Natural killer cell treated with Interleukin-12 subunit alpha and Interleukin-12 subunit beta and Interleukin-15 and Interleukin-18, amount 100 ng/mL, for 72 hours (primary cell): Measurements from ENCODE around the gene PRKG1. TPM values are rescaled to one million over a fixed set of nuclear protein-coding genes. Genes with fewer than 3 reads are reported as not detected.

ENCODE experiments used
- ATAC-seq, 2 donors: fragments of 150-1000 bp; cut with Tn5 transposase in 1 of 2; sonication (Bioruptor Pico), chemical (Tn5 transposase) in 1 of 2; 2 replicates each; pipeline ENCODE4 v1.10.0; 2021
- DNase-seq: peaks from one replicate; pipeline ENCODE4 v3.0.0; 2022; ENCODE audit warnings: low spot score
- H3K27ac Mint-ChIP-seq, 2 donors: 1 replicate in 1 of 2; 2 replicates in 1 of 2; pipeline ENCODE4 v1.8.0; 2022; ENCODE audit warnings: mixed read lengths in 2 of 2, mild to moderate bottlenecking in 1 of 2, moderate library complexity in 1 of 2
- H3K27me3 Mint-ChIP-seq, 2 donors: 1 replicate in 1 of 2; 2 replicates in 1 of 2; pipeline ENCODE4 v1.8.0; 2022; ENCODE audit warnings: mixed read lengths in 2 of 2
- H3K36me3 Mint-ChIP-seq: one replicate; pipeline ENCODE4 v1.8.0; 2022; ENCODE audit warnings: mixed read lengths
- H3K4me1 Mint-ChIP-seq, 2 donors: 1 replicate in 1 of 2; 2 replicates in 1 of 2; pipeline ENCODE4 v1.8.0; 2022; ENCODE audit warnings: low read depth in 2 of 2, mixed read lengths in 2 of 2, mild to moderate bottlenecking in 1 of 2
- H3K4me3 Mint-ChIP-seq: one replicate; pipeline ENCODE4 v1.8.0; 2022; ENCODE audit warnings: mixed read lengths
- H3K9me3 Mint-ChIP-seq: 2 replicates; pipeline ENCODE4 v1.8.0; 2022; ENCODE audit warnings: mixed read lengths
- total RNA-seq, 2 donors: library from RNA; stranded (reverse); gene quantifications; one replicate each; pipeline ENCODE4 v1.2.3, GENCODE V29; 2022

The PRKG1 gene
- total RNA-seq, 2 donors from 2014 or later = 0.10 TPM; not detected in 1

DNA sequence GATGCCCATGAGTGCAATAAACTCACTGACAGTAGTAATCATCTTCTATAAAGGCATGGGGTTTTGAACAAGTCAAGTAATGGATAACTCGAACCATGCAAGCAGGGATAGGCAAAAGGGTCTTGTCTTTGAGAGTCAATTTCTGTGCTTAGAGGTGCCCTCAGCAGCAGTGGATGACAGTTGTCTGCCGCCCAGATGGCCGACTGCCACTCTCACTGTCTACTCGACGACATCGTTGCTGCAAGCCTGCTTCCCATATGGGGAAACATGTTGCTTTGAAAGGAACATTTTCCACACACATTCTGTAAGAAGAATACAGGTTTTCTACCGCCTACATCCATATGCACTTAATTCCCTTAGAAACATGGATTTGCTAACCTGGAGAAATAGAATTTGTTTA is 1003.5 kb downstream of the PRKG1 start:
- no peak for ATAC-seq
- no peaks in the 10 kb centered on the region for H3K36me3 Mint-ChIP-seq
- no peaks in the 10 kb centered on the region for H3K9me3 Mint-ChIP-seq
- H3K4me1 Mint-ChIP-seq = no peaks in the 10 kb centered on the region
- H3K27ac Mint-ChIP-seq = no peak overlapping the region
- no peaks in the 10 kb centered on the region for H3K27me3 Mint-ChIP-seq
- no peak for DNase-seq
- H3K4me3 Mint-ChIP-seq = no peak overlapping the region

DNA sequence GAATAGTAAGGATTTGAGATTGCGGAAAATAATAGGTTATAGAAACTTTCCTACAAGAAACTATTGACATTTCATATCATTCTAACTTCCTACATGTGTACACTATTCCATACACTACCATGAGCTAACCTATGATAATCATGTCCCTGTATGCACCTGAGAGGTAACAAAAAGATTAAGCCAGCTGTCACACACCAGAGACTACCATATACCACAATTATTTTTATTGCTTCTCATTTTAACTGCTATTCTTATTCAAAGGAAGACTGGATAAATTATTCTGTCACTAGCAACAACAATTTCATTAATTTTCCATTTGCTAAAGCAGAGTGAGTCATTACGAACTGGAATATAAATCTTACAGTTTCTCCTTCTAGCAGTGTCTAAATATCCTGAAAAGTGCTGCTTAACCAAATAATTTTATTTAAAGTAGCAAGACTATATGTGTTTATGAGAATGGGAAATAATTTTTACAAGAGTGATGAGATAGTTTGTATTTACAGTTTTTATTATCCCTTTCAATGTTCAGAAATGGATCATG is 1004.2 kb downstream of the PRKG1 start:
- no peak overlapping the region for H3K27ac Mint-ChIP-seq
- no peaks in the 10 kb centered on the region for H3K9me3 Mint-ChIP-seq
- H3K4me3 Mint-ChIP-seq = no peak overlapping the region
- DNase-seq = no peak
- no peaks in the 10 kb centered on the region for H3K36me3 Mint-ChIP-seq
- H3K27me3 Mint-ChIP-seq = no peaks in the 10 kb centered on the region
- no peak for ATAC-seq
- H3K4me1 Mint-ChIP-seq = no peaks in the 10 kb centered on the region

DNA sequence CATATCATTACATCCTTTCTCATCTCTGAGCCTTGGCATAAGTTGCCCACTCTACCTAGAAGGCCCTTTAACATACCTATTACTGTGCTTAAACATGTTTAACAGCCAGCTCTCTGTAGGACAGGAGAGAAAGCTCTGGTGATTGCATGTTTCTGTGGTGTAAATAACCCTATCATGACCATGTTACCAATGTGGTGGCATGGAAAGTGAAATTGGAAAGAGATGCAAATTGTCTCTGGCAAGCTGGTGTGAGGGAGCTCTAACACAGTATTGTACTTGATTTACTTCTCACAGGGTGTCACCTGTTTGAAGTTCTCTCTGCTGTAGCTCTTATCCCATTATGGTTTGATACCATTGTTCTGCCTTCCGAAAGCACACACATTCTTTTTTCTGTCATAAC is 1008.0 kb downstream of the PRKG1 start:
- no peak overlapping the region for H3K4me3 Mint-ChIP-seq
- ATAC-seq (no peak), DNase-seq (no peak)
- no peaks in the 10 kb centered on the region for H3K27me3 Mint-ChIP-seq
- H3K27ac Mint-ChIP-seq = no peak overlapping the region
- H3K4me1 Mint-ChIP-seq = no peaks in the 10 kb centered on the region
- no peaks in the 10 kb centered on the region for H3K36me3 Mint-ChIP-seq
- no peaks in the 10 kb centered on the region for H3K9me3 Mint-ChIP-seq

DNA sequence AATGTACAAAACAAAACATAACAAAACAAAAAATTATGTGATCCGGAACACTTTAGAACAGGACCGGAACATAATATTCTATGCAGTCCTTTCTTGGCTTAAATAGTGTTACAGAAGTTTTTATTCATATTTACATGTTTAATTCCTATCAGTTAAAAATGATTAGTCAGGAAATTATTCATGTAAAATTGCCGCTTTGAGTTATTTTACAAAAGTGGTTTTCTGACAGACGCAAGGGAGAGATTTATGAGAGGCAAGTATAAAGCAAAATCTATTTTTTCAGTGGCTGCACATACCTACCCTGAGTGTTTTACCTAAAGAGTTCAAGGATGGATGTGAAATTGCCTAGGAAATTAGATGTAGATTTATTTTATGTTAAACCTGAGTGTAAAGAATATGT is 1009.1 kb downstream of the PRKG1 start:
- H3K27ac Mint-ChIP-seq = no peak overlapping the region
- no peaks in the 10 kb centered on the region for H3K27me3 Mint-ChIP-seq
- no peak for DNase-seq
- no peaks in the 10 kb centered on the region for H3K4me1 Mint-ChIP-seq
- no peak for ATAC-seq
- H3K9me3 Mint-ChIP-seq = no peaks in the 10 kb centered on the region
- H3K4me3 Mint-ChIP-seq = no peak overlapping the region
- H3K36me3 Mint-ChIP-seq = no peaks in the 10 kb centered on the region

DNA sequence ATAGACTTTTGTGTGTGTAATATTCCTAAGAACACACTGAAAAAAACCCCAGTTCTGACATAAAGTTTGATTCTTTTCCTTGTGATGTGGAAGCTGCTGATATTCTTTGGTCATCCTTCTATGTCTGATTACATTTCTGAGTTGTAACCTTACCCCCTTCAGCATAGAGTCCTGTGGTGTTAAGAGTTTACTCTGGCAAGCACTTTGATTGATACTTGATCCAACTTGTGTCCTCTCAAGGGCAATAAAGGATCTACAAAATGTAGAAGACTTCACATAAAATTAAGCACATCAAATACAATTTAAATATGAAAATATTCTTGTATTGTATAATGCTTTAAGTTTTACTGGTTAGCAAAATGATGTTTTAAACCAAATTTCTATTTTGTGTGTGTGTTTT is 1018.1 kb downstream of the PRKG1 start:
- Mint-ChIP-seq H3K4me3 (no peak overlapping the region), H3K36me3 (no peaks in the 10 kb centered on the region), H3K4me1 (no peaks in the 10 kb centered on the region), H3K9me3 (no peaks in the 10 kb centered on the region), H3K27ac (no peak overlapping the region), H3K27me3 (no peaks in the 10 kb centered on the region)
- ATAC-seq (no peak), DNase-seq (no peak)

DNA sequence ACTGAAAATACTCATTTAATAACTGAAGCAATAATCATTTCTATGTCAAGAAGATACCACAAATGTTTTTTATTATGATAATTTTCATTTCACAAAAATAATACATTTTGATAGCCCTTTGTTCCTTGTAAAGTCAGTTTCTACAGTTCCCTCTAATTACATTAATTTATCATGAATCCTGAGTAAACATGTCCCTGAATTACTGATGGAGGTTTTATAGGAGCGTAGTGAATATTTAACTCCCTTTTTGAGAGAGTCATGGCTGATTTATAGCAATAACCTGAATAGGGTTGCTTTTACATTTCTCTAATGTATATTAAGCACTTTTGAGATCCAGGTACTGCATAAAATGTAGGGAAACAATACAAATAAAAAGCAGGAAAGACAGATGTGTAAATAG is 1023.8 kb downstream of the PRKG1 start:
- H3K4me1 Mint-ChIP-seq = no peaks in the 10 kb centered on the region
- no peak for ATAC-seq
- H3K4me3 Mint-ChIP-seq = no peak overlapping the region
- H3K27ac Mint-ChIP-seq = no peak overlapping the region
- H3K36me3 Mint-ChIP-seq = no peaks in the 10 kb centered on the region
- no peak for DNase-seq
- H3K9me3 Mint-ChIP-seq = no peaks in the 10 kb centered on the region
- no peaks in the 10 kb centered on the region for H3K27me3 Mint-ChIP-seq

DNA sequence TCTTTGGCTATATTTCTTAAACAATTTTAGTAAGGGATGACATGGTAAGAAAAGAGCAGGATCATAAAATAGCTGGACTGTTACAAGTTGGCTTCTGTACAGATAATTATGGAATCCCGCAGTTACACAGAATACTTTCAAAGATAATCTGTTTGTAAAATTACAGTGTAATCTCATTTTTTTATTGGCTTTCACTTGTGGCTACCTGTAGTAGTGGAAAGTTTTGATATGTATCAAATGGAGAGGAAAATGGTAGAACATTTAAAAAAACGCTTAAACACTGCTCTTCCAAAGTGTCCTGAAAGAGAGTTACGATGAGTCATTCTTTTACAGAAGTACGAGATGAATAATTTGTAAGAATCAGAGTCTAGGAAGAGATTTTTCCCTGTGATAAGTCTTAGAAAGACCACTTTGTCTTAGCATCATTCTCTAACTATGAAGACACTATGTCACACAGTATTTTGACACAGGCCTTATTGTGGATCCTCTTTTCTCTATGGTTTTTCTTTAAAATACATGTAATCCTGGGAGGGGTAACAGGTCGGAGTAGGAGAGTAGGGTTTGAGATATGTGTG is 1024.8 kb downstream of the PRKG1 start:
- DNase-seq (no peak), ATAC-seq (no peak)
- no peaks in the 10 kb centered on the region for H3K9me3 Mint-ChIP-seq
- H3K4me3 Mint-ChIP-seq = no peak overlapping the region
- no peak overlapping the region for H3K27ac Mint-ChIP-seq
- H3K27me3 Mint-ChIP-seq = no peaks in the 10 kb centered on the region
- H3K36me3 Mint-ChIP-seq = no peaks in the 10 kb centered on the region
- no peaks in the 10 kb centered on the region for H3K4me1 Mint-ChIP-seq

DNA sequence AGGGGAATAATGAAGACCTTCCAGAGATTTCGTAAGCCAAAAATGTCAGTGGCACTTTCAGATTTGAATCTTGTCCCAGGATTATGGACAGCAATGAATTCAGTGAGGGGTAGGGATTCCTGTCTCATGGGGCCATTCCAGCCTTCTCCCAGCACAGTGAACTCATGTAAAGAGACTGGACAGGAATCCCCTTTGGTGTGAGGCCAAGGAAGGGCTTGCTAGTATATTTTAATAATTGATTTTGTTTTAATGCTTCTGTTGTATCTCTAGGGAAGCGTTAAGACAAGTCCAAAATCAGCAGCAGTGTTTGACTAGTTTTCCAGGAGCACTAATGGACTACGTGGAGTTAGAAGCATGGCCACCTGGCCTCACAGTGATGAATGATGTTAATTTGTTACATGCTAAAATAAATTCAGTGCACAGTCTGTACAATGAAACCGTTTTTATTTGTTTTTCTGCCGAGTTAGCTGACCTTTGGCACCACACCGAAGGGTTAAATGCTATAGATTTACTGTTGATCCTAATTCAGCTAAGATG is 1025.8 kb downstream of the PRKG1 start:
- Mint-ChIP-seq H3K9me3 (no peaks in the 10 kb centered on the region), H3K36me3 (no peaks in the 10 kb centered on the region), H3K4me1 (no peaks in the 10 kb centered on the region), H3K27ac (no peak overlapping the region), H3K27me3 (no peaks in the 10 kb centered on the region), H3K4me3 (no peak overlapping the region)
- DNase-seq (no peak), ATAC-seq (no peak)

DNA sequence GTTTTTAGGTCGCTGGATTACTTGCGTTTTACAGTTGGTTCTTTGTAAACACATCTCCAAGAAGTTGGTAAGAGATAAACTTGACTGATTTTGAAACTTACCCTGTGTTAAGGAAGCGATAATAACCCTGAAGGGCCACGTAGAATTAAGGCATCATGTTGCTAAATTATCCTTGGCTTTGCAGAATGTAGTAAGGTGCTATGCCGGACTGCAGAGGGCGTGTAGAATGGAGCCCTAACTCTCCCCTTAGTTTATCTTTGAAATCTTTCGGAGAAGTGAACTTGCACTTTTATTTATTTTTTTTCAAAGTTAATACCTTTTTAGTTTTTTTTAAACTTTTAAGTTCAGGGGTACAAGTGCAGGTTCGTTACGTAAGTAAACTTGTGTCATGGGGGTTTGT is 1031.0 kb downstream of the PRKG1 start:
- DNase-seq (no peak), ATAC-seq (no peak)
- H3K4me1 Mint-ChIP-seq = no peaks in the 10 kb centered on the region
- no peaks in the 10 kb centered on the region for H3K36me3 Mint-ChIP-seq
- no peak overlapping the region for H3K27ac Mint-ChIP-seq
- H3K4me3 Mint-ChIP-seq = no peak overlapping the region
- H3K27me3 Mint-ChIP-seq = no peaks in the 10 kb centered on the region
- no peaks in the 10 kb centered on the region for H3K9me3 Mint-ChIP-seq

DNA sequence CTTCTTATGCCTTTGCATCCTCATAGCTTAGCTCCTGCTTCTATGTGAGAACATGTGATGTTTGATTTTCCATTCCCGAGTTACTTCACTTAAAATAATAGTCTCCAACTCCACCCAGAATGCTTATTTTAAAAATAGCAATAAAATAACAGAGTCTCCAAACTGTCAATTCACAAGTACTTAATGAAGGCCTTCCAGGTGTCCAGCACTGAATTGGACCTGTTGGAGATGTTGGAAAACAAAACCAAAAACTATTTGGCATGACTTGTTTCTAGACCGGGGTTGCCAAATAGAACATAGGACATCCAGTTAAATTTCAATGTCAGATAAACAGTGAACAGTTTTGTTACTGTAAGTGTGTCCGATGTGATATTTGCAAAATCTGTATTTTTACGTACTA is 1031.7 kb downstream of the PRKG1 start:
- H3K27ac Mint-ChIP-seq = no peak overlapping the region
- no peaks in the 10 kb centered on the region for H3K36me3 Mint-ChIP-seq
- H3K4me1 Mint-ChIP-seq = no peaks in the 10 kb centered on the region
- DNase-seq = no peak
- H3K27me3 Mint-ChIP-seq = no peaks in the 10 kb centered on the region
- no peak for ATAC-seq
- no peaks in the 10 kb centered on the region for H3K9me3 Mint-ChIP-seq
- H3K4me3 Mint-ChIP-seq = no peak overlapping the region

DNA sequence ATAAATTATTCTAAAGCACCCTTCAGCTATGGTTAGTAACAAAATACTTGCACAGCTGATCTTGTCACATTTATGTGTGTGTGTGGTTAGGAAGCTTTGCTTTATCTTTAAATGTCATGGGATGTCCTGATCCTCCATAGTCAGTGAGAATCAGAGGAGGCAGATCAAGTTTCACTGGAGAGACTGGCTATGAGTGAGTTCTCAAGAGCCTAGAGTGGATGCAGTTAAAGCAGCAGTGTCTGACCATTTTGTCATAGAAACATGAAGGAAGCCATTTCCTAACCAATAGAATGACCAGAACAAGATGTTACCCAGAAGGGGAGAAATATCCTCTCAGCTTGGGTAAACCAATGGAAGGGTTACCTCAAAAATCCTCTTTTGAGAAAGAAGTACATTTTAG is 1032.6 kb downstream of the PRKG1 start:
- ATAC-seq = no peak
- H3K27ac Mint-ChIP-seq = no peak overlapping the region

DNA sequence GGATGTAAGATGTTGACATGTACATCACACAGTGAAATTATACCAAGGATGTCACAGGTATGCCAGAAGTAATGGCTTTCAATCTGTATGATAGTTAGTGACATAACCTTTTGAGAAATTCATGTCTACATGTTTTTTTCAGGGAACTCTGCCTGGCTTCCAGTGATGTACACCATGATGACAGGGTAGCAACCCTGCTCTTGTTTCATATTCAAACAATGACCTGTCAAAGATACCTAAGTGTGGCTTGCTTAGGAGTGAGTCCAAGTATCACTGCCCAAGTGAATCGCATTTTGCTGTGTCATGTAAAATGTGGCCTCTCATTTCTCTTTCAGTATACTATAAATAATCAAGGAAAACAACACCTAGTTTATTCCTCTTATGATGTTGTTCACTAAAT is 1033.9 kb downstream of the PRKG1 start:
- DNase-seq (no peak), ATAC-seq (no peak)
- Mint-ChIP-seq H3K27ac (no peak overlapping the region), H3K9me3 (no peaks in the 10 kb centered on the region), H3K4me1 (no peaks in the 10 kb centered on the region), H3K27me3 (no peaks in the 10 kb centered on the region), H3K4me3 (no peak overlapping the region), H3K36me3 (no peaks in the 10 kb centered on the region)

More for the DNA sequence above, 1032.6 kb downstream of the PRKG1 start:
- DNase-seq = no peak
- Mint-ChIP-seq H3K4me3 (no peak overlapping the region), H3K9me3 (no peaks in the 10 kb centered on the region), H3K4me1 (no peaks in the 10 kb centered on the region), H3K27me3 (no peaks in the 10 kb centered on the region), H3K36me3 (no peaks in the 10 kb centered on the region)

DNA sequence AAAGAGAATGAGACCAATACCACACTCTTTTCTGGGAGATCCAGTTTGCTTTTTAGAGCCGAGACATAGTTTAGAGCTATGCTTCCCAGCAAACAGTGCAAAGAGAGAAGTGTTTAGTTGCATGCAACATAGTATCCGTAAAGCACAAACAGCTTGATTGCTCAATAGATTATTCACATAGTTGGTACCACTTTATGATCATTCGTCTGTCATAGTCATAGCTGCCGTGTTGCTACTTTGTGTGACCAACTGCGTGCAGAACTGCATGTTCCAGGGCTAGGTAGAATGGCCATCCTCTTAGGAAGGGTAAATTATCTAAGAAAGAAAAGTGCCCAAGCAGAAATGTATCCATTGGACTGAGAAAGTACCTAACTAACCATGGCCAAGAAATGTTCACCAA is 1036.3 kb downstream of the PRKG1 start:
- H3K27ac Mint-ChIP-seq = no peak overlapping the region
- H3K4me1 Mint-ChIP-seq = no peaks in the 10 kb centered on the region
- H3K36me3 Mint-ChIP-seq = no peaks in the 10 kb centered on the region
- H3K27me3 Mint-ChIP-seq = no peaks in the 10 kb centered on the region
- ATAC-seq (no peak), DNase-seq (no peak)
- no peak overlapping the region for H3K4me3 Mint-ChIP-seq
- no peaks in the 10 kb centered on the region for H3K9me3 Mint-ChIP-seq

DNA sequence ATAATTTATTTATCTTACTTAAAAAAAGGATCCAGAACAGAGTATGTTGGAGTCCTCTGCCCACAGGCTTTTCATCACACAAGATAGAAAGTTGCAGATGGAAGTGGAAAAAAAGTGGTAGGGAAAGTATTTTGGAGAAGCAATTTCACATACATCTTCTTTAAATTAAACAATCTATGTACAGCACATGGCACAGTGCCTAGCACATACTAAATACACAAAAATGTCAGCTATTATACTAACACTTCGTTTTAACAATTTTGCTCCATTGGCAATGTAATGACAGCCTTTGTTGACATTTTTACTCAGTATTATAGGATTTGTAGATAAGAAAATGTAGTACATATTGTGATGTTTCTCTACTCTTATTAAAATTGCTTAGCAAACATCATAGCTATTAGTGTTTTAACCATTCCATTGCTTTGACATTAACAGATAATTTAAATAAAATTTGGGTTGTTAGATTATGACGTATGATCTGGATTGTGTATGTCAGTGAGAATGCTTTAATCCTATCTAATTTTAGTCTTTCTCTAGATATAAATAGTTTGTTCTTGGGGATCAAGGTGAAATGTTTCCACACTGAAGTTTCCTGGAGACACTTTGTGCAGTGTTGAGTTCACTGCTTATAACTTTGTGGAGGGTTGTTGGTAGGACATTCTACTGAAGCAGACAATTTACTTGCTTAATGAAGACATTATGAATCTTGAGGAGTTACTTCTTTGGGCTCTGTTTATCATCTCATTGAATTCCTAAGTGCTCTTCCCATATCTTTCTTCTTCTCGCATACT is 1037.0 kb downstream of the PRKG1 start:
- H3K27me3 Mint-ChIP-seq = no peaks in the 10 kb centered on the region
- ATAC-seq (no peak), DNase-seq (no peak)
- no peaks in the 10 kb centered on the region for H3K36me3 Mint-ChIP-seq
- H3K4me3 Mint-ChIP-seq = no peak overlapping the region
- H3K9me3 Mint-ChIP-seq = no peaks in the 10 kb centered on the region
- H3K27ac Mint-ChIP-seq = no peak overlapping the region
- H3K4me1 Mint-ChIP-seq = no peaks in the 10 kb centered on the region
